ENCODE results near the gene MAST4.

DNA sequence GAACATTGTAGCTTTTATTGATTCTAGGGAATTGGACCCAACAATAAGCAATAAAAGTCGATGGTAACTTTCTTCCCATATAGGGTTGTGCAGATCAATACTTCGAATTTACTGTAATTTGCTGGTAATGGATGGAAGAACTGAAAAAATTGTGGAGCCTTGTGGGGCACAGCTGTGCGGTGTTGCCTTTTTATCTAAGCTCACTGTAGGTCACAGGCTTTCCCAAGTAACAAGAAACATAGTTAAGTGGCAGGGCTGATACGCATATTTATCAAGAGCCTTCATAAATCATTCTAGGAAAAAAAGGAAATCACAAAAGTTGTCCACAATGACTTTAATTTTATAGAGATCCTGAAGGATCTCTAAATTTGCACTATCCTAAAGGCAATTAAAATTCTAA lies 292.9 kb downstream of the MAST4 start:
- TF ChIP-seq EZH2 (conservative IDR thresholded peaks at IDR 0.05; ENCODE audit: low read depth, low read length) (no peak), HDAC6 (IDR thresholded peaks at IDR 0.05; ENCODE audit: low read depth, low read length) (no peak), NR3C1 (CRISPR knock-in tag; IDR thresholded peaks at IDR 0.05) (no peak)

Data from HepG2 (cell line).